GM12878 (cell line): ENCODE measurements around the gene ENOX1. TPM values are rescaled to one million over a fixed set of nuclear protein-coding genes. Genes with fewer than 3 reads are reported as not detected.

Experiments used
- ATAC-seq: fragments of 200-7000 bp; cut with Tn5 transposase; 3 replicates; pipeline ENCODE4 v1.9.1; 2020; ENCODE audit warnings: mild to moderate bottlenecking, moderate library complexity
- BruUV-seq: library from RNA; stranded (reverse); fragments of 400-500 nt; replicated peaks from 2 replicates; lab custom pipeline; 2021; lab: Mats Ljungman, UMichigan
- CTCF ChIA-PET: fragments of 300-600 bp; sonication (Branson Sonifier 250); formaldehyde crosslinking; extraction: SDS; loops from one replicate; lab custom pipeline; 2021; ENCODE audit warnings: inconsistent platforms; lab: Yijun Ruan, JAX
- POLR2A ChIA-PET: fragments of 350-600 bp; formaldehyde crosslinking; extraction: SDS; loops from one replicate; lab custom pipeline; 2021; ENCODE audit warnings: inconsistent platforms; lab: Charles Lee
- RAD21 ChIA-PET: fragments of 300-600 bp; sonication (Branson Sonifier 250); formaldehyde crosslinking; loops from one replicate; lab custom pipeline; 2023; ENCODE audit warnings: antibody characterized with exemption; ENCODE audit not compliant: unreplicated experiment; lab: Charles Lee
- SMC1A ChIA-PET: fragments of 300-600 bp; sonication (Branson Sonifier 250); formaldehyde crosslinking; loops from one replicate; lab custom pipeline; 2023; ENCODE audit not compliant: unreplicated experiment, uncharacterized antibody; lab: Charles Lee
- DNase-seq: peaks from one replicate; pipeline ENCODE4 v3.0.0-alpha.2; 2011; ENCODE audit warnings: low read depth, low spot score
- FAIRE-seq: peaks from 3 replicates; lab custom pipeline; 2011; peaks lifted over from hg19 to GRCh38; lab: Jason Lieb, UNC
- H2AFZ ChIP-seq: 2 replicates; pipeline ENCODE4 v1.6.0; 2011; ENCODE audit warnings: low read depth, low read length, control low read depth; ENCODE audit not compliant: control insufficient read depth
- H3K27ac ChIP-seq: 2 replicates; pipeline ENCODE4 v1.5.1; 2011; ENCODE audit warnings: control low read depth; ENCODE audit not compliant: control insufficient read depth, insufficient read depth
- H3K27me3 ChIP-seq, 2 experiments: replicated peaks in 1 of 2; 2 replicates each; pipeline versions ENCODE4 v1.6.0 to v1.6.1; 2011; ENCODE audit warnings: low read length in 1 of 2; ENCODE audit not compliant: control insufficient read depth in 2 of 2, insufficient read depth in 2 of 2
- H3K36me3 ChIP-seq, 2 experiments: 2 replicates each; pipeline ENCODE4 v1.5.1; 2011; ENCODE audit warnings: low read length in 1 of 2; ENCODE audit not compliant: control insufficient read depth in 2 of 2, insufficient read depth in 2 of 2
- H3K4me1 ChIP-seq: 2 replicates; pipeline ENCODE4 v1.6.1; 2011; ENCODE audit warnings: mild to moderate bottlenecking, low read length, moderate library complexity, mixed read lengths; ENCODE audit not compliant: control insufficient read depth, insufficient read depth
- H3K4me2 ChIP-seq: 2 replicates; pipeline ENCODE4 v1.6.0; 2011; ENCODE audit warnings: control low read depth; ENCODE audit not compliant: control insufficient read depth, insufficient read depth
- H3K4me3 ChIP-seq: fragments of 200-600 bp; sonication (generic); 2 replicates; pipeline ENCODE4 v1.5.1; 2016
- H3K79me2 ChIP-seq: 2 replicates; pipeline ENCODE4 v1.6.0; 2011; ENCODE audit warnings: low read length; ENCODE audit not compliant: control insufficient read depth, insufficient read depth
- H3K9ac ChIP-seq: 2 replicates; pipeline ENCODE4 v1.8.0; 2011; ENCODE audit warnings: low read length, control low read depth, mixed read lengths; ENCODE audit not compliant: control insufficient read depth, insufficient read depth
- H3K9me3 ChIP-seq: replicated peaks from 3 replicates; pipeline ENCODE4 v1.5.1; 2011; ENCODE audit warnings: mild to moderate bottlenecking, low read length; ENCODE audit not compliant: control insufficient read depth, insufficient read depth
- H4K20me1 ChIP-seq: 2 replicates; pipeline ENCODE4 v1.6.0; 2011; ENCODE audit not compliant: control insufficient read depth, insufficient read depth
- ATF7 ChIP-seq: fragments of 450-650 bp; IDR thresholded peaks from 2 replicates; pipeline ENCODE4 v1.6.1; 2016; ENCODE audit warnings: low read depth, mild to moderate bottlenecking
- CREB1 ChIP-seq: IDR thresholded peaks from 2 replicates; pipeline ENCODE4 v1.6.1; 2012; ENCODE audit warnings: low read depth, mild to moderate bottlenecking, inconsistent platforms
- EED ChIP-seq: sonication (generic); IDR thresholded peaks from 2 replicates; pipeline ENCODE4 v1.6.1; 2016; ENCODE audit warnings: antibody characterized with exemption, low read depth
- ELK1 ChIP-seq: IDR thresholded peaks from 2 replicates; pipeline ENCODE4 v1.6.1; 2012; ENCODE audit warnings: low read depth, low read length, improper control_type of control experiment
- EP300 ChIP-seq, 2 experiments: fragments of 150-350 bp in 1 of 2; IDR thresholded peaks; 2 replicates each; pipeline ENCODE4 v1.6.1; 2011 to 2012; ENCODE audit warnings: low read depth in 2 of 2, low read length in 2 of 2, borderline replicate concordance in 1 of 2, improper control_type of control experiment in 1 of 2, inconsistent platforms in 1 of 2; ENCODE audit not compliant: control insufficient read depth in 1 of 2
- HDAC6 ChIP-seq: fragments of 200-600 bp; sonication (generic); IDR thresholded peaks from one replicate; pipeline ENCODE4 v1.8.0; 2017; ENCODE audit warnings: antibody characterized with exemption; ENCODE audit not compliant: unreplicated experiment
- IRF5 ChIP-seq: fragments of 450-650 bp; IDR thresholded peaks from 2 replicates; pipeline ENCODE4 v1.6.1; 2017; ENCODE audit warnings: borderline replicate concordance
- MYB ChIP-seq: fragments of 150-350 bp; IDR thresholded peaks from 2 replicates; pipeline ENCODE4 v1.6.1; 2014; ENCODE audit warnings: mild to moderate bottlenecking, low read depth, low read length, borderline replicate concordance
- NFXL1 ChIP-seq: fragments of 450-650 bp; IDR thresholded peaks from 2 replicates; pipeline ENCODE4 v1.6.1; 2017; ENCODE audit warnings: antibody characterized with exemption, mild to moderate bottlenecking, borderline replicate concordance
- PKNOX1 ChIP-seq: fragments of 450-650 bp; IDR thresholded peaks from 2 replicates; pipeline ENCODE4 v1.6.1; 2016; ENCODE audit warnings: mild to moderate bottlenecking
- RAD51 ChIP-seq: fragments of 450-650 bp; IDR thresholded peaks from 2 replicates; pipeline ENCODE4 v1.6.1; 2016; ENCODE audit warnings: moderate library complexity, mild to moderate bottlenecking, inconsistent platforms
- SMAD1 ChIP-seq: fragments of 450-650 bp; IDR thresholded peaks from 2 replicates; pipeline ENCODE4 v1.6.1; 2018; ENCODE audit warnings: mild to moderate bottlenecking, low read depth; ENCODE audit not compliant: partially characterized antibody
- SRF ChIP-seq, 2 experiments: IDR thresholded peaks; 2 replicates each; pipeline ENCODE4 v1.6.1; 2011; ENCODE audit warnings: low read depth in 2 of 2, low read length in 2 of 2, mild to moderate bottlenecking in 1 of 2, moderate library complexity in 1 of 2
- SUPT20H ChIP-seq: IDR thresholded peaks from 2 replicates; pipeline ENCODE4 v1.6.1; 2011; ENCODE audit warnings: low read depth, mild to moderate bottlenecking, low read length, moderate library complexity, borderline replicate concordance; ENCODE audit not compliant: control insufficient read depth
- WGBS: methylation state at CpG from one replicate; pipeline ENCODE4 v1.1.6; 2016; ENCODE audit warnings: low lambda C conversion rate; ENCODE audit not compliant: insufficient replicate concordance, insufficient coverage; ENCODE audit errors: missing lambda C conversion rate; 5-methylcytosine and 5-hydroxymethylcytosine counted together
- in situ Hi-C: fragments of 300-500 bp; cut with MboI; formaldehyde crosslinking; loops from 9 replicates; pipeline ENCODE4 v1.14.3; 2018; ENCODE audit warnings: mixed read lengths
- intact Hi-C: fragments of 100-400 bp; cut with micrococcal nuclease; formaldehyde crosslinking; loops from one replicate; pipeline ENCODE4 v1.14.2; 2022; ENCODE audit not compliant: unreplicated experiment
- polyA plus RNA-seq, 11 experiments: library from polyadenylated mRNA; depleted of rRNA in 4 of 11; unstranded in 6 of 11; stranded (reverse) in 5 of 11; fragments of >200 nt; fragmentation: Nextera tagmentation in 4 of 11; fragmentation: Illumina TruSeq in 1 of 11; extraction: Ambion mirVana in 4 of 11; extraction: Trizol in 1 of 11; gene quantifications; 1 replicate in 1 of 11; 2 replicates in 10 of 11; pipeline versions ENCODE4 v1.2.1 to v1.2.3, GENCODE V29; 2011 to 2016; ENCODE audit warnings: inconsistent platforms in 2 of 11, missing spikeins in 2 of 11, low read depth in 1 of 11
- total RNA-seq, 4 experiments: library from RNA; depleted of rRNA in 3 of 4; stranded (reverse); fragments of >200 nt in 3 of 4; fragmentation: Illumina TruSeq in 1 of 4; extraction: Trizol in 1 of 4; gene quantifications; 2 replicates each; pipeline versions ENCODE4 v1.2.1 to v1.2.3, GENCODE V29; 2013 to 2021

Gene ENOX1
- total and polyA plus RNA-seq, 10 of the 15 experiments (the other 5 are each of a cell fraction or from before 2014, with no cell fraction given), result 0.11 to 0.26 (median 0.15) TPM

- no peak overlapping the region for H3K4me2 ChIP-seq
- ChIA-PET POLR2A (no interaction called here), CTCF (interaction anchor here (0.6 to 0.7 kb wide), 2 partner anchors 13 to 69 kb away, joined by 3 read pairs; no protein-coding TSS in a partner anchor), SMC1A (no interaction called here), RAD21 (no interaction called here)
- H3K4me3 ChIP-seq, result no peak overlapping the region
- H3K27ac ChIP-seq, result no peak overlapping the region
- no peaks in the 10 kb centered on the region for H3K79me2 ChIP-seq
- no peak overlapping the region for H2AFZ ChIP-seq
- DNase-seq (no peak), FAIRE-seq (no peak), ATAC-seq (no peak)
- no peak overlapping the region for H3K9ac ChIP-seq
- H3K9me3 ChIP-seq, result no peaks in the 10 kb centered on the region
- H3K4me1 ChIP-seq, result peaks cover 12% of the 10 kb centered on the region
- WGBS, result 38% methylated on average over 4 of the region's 4 CpGs
- peak; percentile 45; the same call in 1 of the 2 replicates for TF ChIP-seq PKNOX1
- TF ChIP-seq SUPT20H, result no peak
- H3K27me3 ChIP-seq, result no peaks in the 10 kb centered on the region
- in situ Hi-C loops, result no loop called here
- no peaks in the 10 kb centered on the region for H3K36me3 ChIP-seq
- BruUV-seq, result no TSS peak
- intact Hi-C loops, result loop anchor here (10.0 kb wide), 1 partner anchor 290 kb away; no protein-coding TSS in a partner anchor
- H4K20me1 ChIP-seq, result no peaks in the 10 kb centered on the region
Measured at GRCh38 chr13:43265028-43265427, 521.7 kb downstream of the ENOX1 start.

GRCh38 chr13:43264458-43264857 lies 522.3 kb downstream of the ENOX1 start:
- FAIRE-seq (no peak), ATAC-seq (no peak), DNase-seq (no peak)
- peaks cover 12% of the 10 kb centered on the region for H3K4me1 ChIP-seq
- no peaks in the 10 kb centered on the region for H3K9me3 ChIP-seq
- no peaks in the 10 kb centered on the region for H3K27me3 ChIP-seq
- CTCF ChIA-PET, result interaction anchor here (0.6 to 0.7 kb wide), 2 partner anchors 12 to 68 kb away, joined by 3 read pairs; no protein-coding TSS in a partner anchor
- no peaks in the 10 kb centered on the region for H3K36me3 ChIP-seq
- H3K4me2 ChIP-seq, result no peak overlapping the region
- intact Hi-C loops (loop anchor here (10.0 kb wide), 1 partner anchor 290 kb away; no protein-coding TSS in a partner anchor), in situ Hi-C loops (no loop called here)
- RAD21 ChIA-PET, result no interaction called here
- POLR2A ChIA-PET, result no interaction called here
- SMC1A ChIA-PET, result interaction anchor here (1.0 to 1.4 kb wide), 2 partner anchors 24 to 25 kb away, joined by 3 to 4 read pairs; no protein-coding TSS in a partner anchor
- no peak overlapping the region for H3K4me3 ChIP-seq
- no peak overlapping the region for H3K27ac ChIP-seq
- WGBS, result 100% methylated on average over 1 of the region's 1 CpG
- BruUV-seq, result no TSS peak
- no peak overlapping the region for H3K9ac ChIP-seq
- H2AFZ ChIP-seq, result no peak overlapping the region
- H4K20me1 ChIP-seq, result no peaks in the 10 kb centered on the region
- H3K79me2 ChIP-seq, result no peaks in the 10 kb centered on the region
- TF ChIP-seq ATF7, result no peak
- no peak for TF ChIP-seq EP300 (IDR thresholded peaks at IDR 0.05; ENCODE audit: borderline replicate concordance in 1 of 2, control insufficient read depth in 1 of 2, low read depth in 2 of 2, low read length in 2 of 2)
- TF ChIP-seq HDAC6, result no peak
- no peak for TF ChIP-seq SMAD1
- no peak for TF ChIP-seq SRF (IDR thresholded peaks at IDR 0.05; ENCODE audit: low read depth in 2 of 2, low read length in 2 of 2)
- TF ChIP-seq IRF5, result no peak
- no peak for TF ChIP-seq MYB
- no peak for TF ChIP-seq ELK1
- no peak for TF ChIP-seq CREB1
- no peak for TF ChIP-seq NFXL1
- TF ChIP-seq RAD51, result no peak
- no peak for TF ChIP-seq EED
